GM18868 (cell line): ENCODE measurements around the gene CCDC47.
"Not testable (repeated sequence)": the region's sequence is repeated elsewhere in the genome, so short reads cannot be mapped to it uniquely, and the experiment has no call there.

ENCODE experiments used
- ATAC-seq: cut with Tn5 transposase; IDR thresholded peaks from one replicate; pipeline ENCODE4 v1.9.1; 2021; ENCODE audit warnings: mild to moderate bottlenecking, moderate library complexity; ENCODE audit not compliant: unreplicated experiment

Gene CCDC47

GRCh38 chr17:63740464-63741142 is 32.8 kb downstream of the CCDC47 start:
- no peak for ATAC-seq

- ATAC-seq = no peak
Measured at GRCh38 chr17:63735691-63736090, 37.7 kb downstream of the CCDC47 start.

- no peak for ATAC-seq
Measured at GRCh38 chr17:63722403-63722802, 51.0 kb downstream of the CCDC47 start.

- ATAC-seq = not testable (repeated sequence)
Measured at GRCh38 chr17:63720194-63720593, 53.2 kb downstream of the CCDC47 start.

GRCh38 chr17:63718988-63719387 is 54.4 kb downstream of the CCDC47 start:
- no peak for ATAC-seq

GRCh38 chr17:63716426-63716825 is 57.0 kb downstream of the CCDC47 start:
- no peak for ATAC-seq

- no peak for ATAC-seq
Measured at GRCh38 chr17:63714550-63715277, 58.7 kb downstream of the CCDC47 start.

- no peak for ATAC-seq
Measured at GRCh38 chr17:63709110-63709509, 64.3 kb downstream of the CCDC47 start.

GRCh38 chr17:63707151-63707550 is 66.2 kb downstream of the CCDC47 start:
- ATAC-seq = no peak

- no peak for ATAC-seq
Measured at GRCh38 chr17:63706336-63707082, 66.9 kb downstream of the CCDC47 start.

GRCh38 chr17:63705657-63706056 is 67.7 kb downstream of the CCDC47 start:
- no peak for ATAC-seq

- ATAC-seq = no peak
Measured at GRCh38 chr17:63704836-63705235, 68.6 kb downstream of the CCDC47 start.

GRCh38 chr17:63704259-63704576 is 69.2 kb downstream of the CCDC47 start:
- no peak for ATAC-seq

GRCh38 chr17:63703556-63704258 is 69.7 kb downstream of the CCDC47 start:
- no peak for ATAC-seq

- ATAC-seq = no peak
Measured at GRCh38 chr17:63703029-63703428, 70.4 kb downstream of the CCDC47 start.

GRCh38 chr17:63702721-63703015 is 70.7 kb downstream of the CCDC47 start:
- no peak for ATAC-seq

- no peak for ATAC-seq
Measured at GRCh38 chr17:63701868-63702720, 71.3 kb downstream of the CCDC47 start.

- ATAC-seq = no peak
Measured at GRCh38 chr17:63701456-63701820, 72.0 kb downstream of the CCDC47 start.

GRCh38 chr17:63700528-63701455 is 72.6 kb downstream of the CCDC47 start:
- ATAC-seq = no peak
